Neural cell (in vitro differentiated cells): ENCODE results near the gene MSLN. TPM values are rescaled to one million over a fixed set of nuclear protein-coding genes. Genes with fewer than 3 reads are reported as not detected.

Experiments
- H2AFZ ChIP-seq: fragments of 200-600, 300-800 bp; sonication (generic), shearing (Covaris generic); 2 replicates; pipeline ENCODE4 v1.6.0; 2014; ENCODE audit warnings: low read depth, mild to moderate bottlenecking, antibody characterized with exemption, low read length, moderate library complexity
- H3F3A ChIP-seq: fragments of 200-600 bp; shearing (Covaris generic); 2 replicates; pipeline ENCODE4 v1.6.1; 2016; ENCODE audit warnings: mild to moderate bottlenecking, moderate library complexity, mixed read lengths, antibody characterized with exemption, low read length; ENCODE audit not compliant: insufficient read depth, poor library complexity, severe bottlenecking
- H3K27ac ChIP-seq: fragments of 200-600, 300-800 bp; sonication (generic), shearing (Covaris generic); 2 replicates; pipeline ENCODE4 v1.5.1; 2014; ENCODE audit warnings: mild to moderate bottlenecking, low read length, moderate library complexity
- H3K27me3 ChIP-seq: fragments of 300-800, 200-600 bp; sonication (generic), shearing (Covaris generic); 2 replicates; pipeline ENCODE4 v1.6.0; 2014; ENCODE audit warnings: mild to moderate bottlenecking, low read depth, low read length, moderate library complexity; ENCODE audit not compliant: insufficient read depth
- H3K36me3 ChIP-seq: fragments of 300-800, 200-600 bp; sonication (generic), shearing (Covaris generic); 2 replicates; pipeline ENCODE4 v1.5.1; 2014; ENCODE audit warnings: mild to moderate bottlenecking, antibody characterized with exemption, low read length, moderate library complexity; ENCODE audit not compliant: insufficient read depth
- H3K4me2 ChIP-seq: fragments of 300-800, 200-600 bp; sonication (generic), shearing (Covaris generic); 2 replicates; pipeline ENCODE4 v1.6.0; 2014; ENCODE audit warnings: mild to moderate bottlenecking, low read length
- H3K4me3 ChIP-seq: fragments of 300-800, 200-600 bp; sonication (generic), shearing (Covaris generic); 2 replicates; pipeline ENCODE4 v1.5.1; 2014; ENCODE audit warnings: mild to moderate bottlenecking, low read length, moderate library complexity
- H3K79me2 ChIP-seq: fragments of 200-600 bp; shearing (Covaris generic); replicated peaks from 2 replicates; pipeline ENCODE4 v1.6.0; 2014; ENCODE audit warnings: mild to moderate bottlenecking, low read length, moderate library complexity; ENCODE audit not compliant: insufficient read depth
- H3K9ac ChIP-seq: fragments of 300-800, 200-600 bp; sonication (generic), shearing (Covaris generic); 2 replicates; pipeline ENCODE4 v1.6.1; 2016; ENCODE audit warnings: mild to moderate bottlenecking, low read length, mixed read lengths
- H3K9me2 ChIP-seq: fragments of 200-600 bp; shearing (Covaris generic); 2 replicates; pipeline ENCODE4 v1.6.1; 2016; ENCODE audit warnings: mild to moderate bottlenecking, low read length, mixed read lengths; ENCODE audit not compliant: insufficient read depth
- H3K9me3 ChIP-seq: fragments of 200-600, 300-800 bp; sonication (generic), shearing (Covaris generic); 2 replicates; pipeline ENCODE4 v1.6.1; 2016; ENCODE audit warnings: mild to moderate bottlenecking, mixed run types, low read length, moderate library complexity, mixed read lengths
- H4K20me1 ChIP-seq: fragments of 200-600 bp; shearing (Covaris generic); 2 replicates; pipeline ENCODE4 v1.6.1; 2016; ENCODE audit warnings: mild to moderate bottlenecking, mixed run types; ENCODE audit not compliant: insufficient read depth
- CTCF ChIP-seq: fragments of 450-650 bp; IDR thresholded peaks from 2 replicates; pipeline ENCODE4 v1.5.1; 2014; ENCODE audit warnings: antibody characterized with exemption, mild to moderate bottlenecking, moderate library complexity; ENCODE audit not compliant: poor library complexity, severe bottlenecking
- EP300 ChIP-seq: fragments of 450-650 bp; conservative IDR thresholded peaks from 2 replicates; pipeline ENCODE4 v1.6.1; 2014; ENCODE audit warnings: antibody characterized with exemption, mild to moderate bottlenecking, moderate library complexity; ENCODE audit not compliant: poor library complexity, severe bottlenecking
- EZH2 ChIP-seq: fragments of 200-600, 300-800 bp; shearing (Covaris generic), sonication (generic); IDR thresholded peaks from 2 replicates; pipeline ENCODE4 v1.6.1; 2014; ENCODE audit warnings: antibody characterized with exemption, low read length, borderline replicate concordance, mild to moderate bottlenecking; ENCODE audit not compliant: insufficient read depth, poor library complexity, severe bottlenecking
- MXI1 ChIP-seq: fragments of 450-650 bp; conservative IDR thresholded peaks from 2 replicates; pipeline ENCODE4 v1.6.1; 2014; ENCODE audit warnings: antibody characterized with exemption, mild to moderate bottlenecking; ENCODE audit not compliant: poor library complexity, severe bottlenecking
- POLR2AphosphoS5 ChIP-seq: IDR thresholded peaks from 2 replicates; pipeline ENCODE4 v1.6.1; 2012
- RAD21 ChIP-seq: fragments of 450-650 bp; conservative IDR thresholded peaks from 2 replicates; pipeline ENCODE4 v1.6.1; 2014; ENCODE audit warnings: antibody characterized with exemption, mild to moderate bottlenecking, moderate library complexity
- SMC3 ChIP-seq: fragments of 450-650 bp; conservative IDR thresholded peaks from 2 replicates; pipeline ENCODE4 v1.6.1; 2014; ENCODE audit warnings: antibody characterized with exemption, mild to moderate bottlenecking, moderate library complexity; ENCODE audit not compliant: poor library complexity
- TAF1 ChIP-seq: IDR thresholded peaks from 2 replicates; pipeline ENCODE4 v1.6.1; 2012; ENCODE audit warnings: low read depth
- polyA plus RNA-seq: library from polyadenylated mRNA; depleted of rRNA; stranded (reverse); fragments of >200 nt; gene quantifications from 2 replicates; pipeline ENCODE4 v1.2.3, GENCODE V29; 2014
- TF ChIP-seq, protein P1 (sequence below): IDR thresholded peaks from 2 replicates; pipeline ENCODE4 v1.6.1; 2012; ENCODE audit warnings: borderline replicate concordance

The MSLN gene
- polyA plus RNA-seq, 1 donor from 2014 or later: 0.63 TPM

DNA sequence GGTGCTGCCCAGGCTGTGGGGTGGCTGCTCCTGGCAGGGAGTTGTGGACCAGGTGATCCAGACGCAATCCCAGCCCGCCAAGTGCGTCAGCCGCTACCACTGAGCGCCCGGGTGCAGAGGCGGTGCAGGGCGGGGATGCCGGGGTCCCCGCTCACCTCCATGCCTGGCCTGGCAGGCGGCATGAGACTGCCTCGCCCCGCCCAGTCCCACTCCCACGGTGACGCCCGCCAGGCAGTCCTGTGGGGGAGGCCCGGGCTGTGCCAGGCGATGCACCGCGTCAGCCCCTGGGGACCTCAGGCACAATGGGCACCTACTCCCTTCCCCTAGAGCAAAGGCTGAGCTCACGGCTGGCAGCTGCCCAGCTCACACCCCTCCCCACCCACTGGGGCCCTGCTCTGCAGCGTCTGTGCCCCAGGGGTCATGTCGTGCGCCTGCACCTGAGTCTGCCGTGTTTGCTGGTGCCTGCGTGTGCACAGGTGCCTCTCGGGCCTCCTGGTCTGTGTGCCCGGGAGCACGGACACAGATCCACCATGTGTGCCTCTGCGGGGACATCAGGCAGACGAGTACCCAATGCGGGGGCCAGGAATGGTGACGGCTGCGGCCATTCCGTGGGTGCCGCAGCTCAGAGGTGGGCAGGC, 22.4 kb downstream of the MSLN start:
- no peak overlapping the region for H2AFZ ChIP-seq
- no peaks in the 10 kb centered on the region for H4K20me1 ChIP-seq
- no peak overlapping the region for H3K4me2 ChIP-seq
- no peaks in the 10 kb centered on the region for H3K36me3 ChIP-seq
- no peak overlapping the region for H3K27ac ChIP-seq
- H3K9me2 ChIP-seq: no peaks in the 10 kb centered on the region
- no peak overlapping the region for H3K9ac ChIP-seq
- H3K27me3 ChIP-seq: no peaks in the 10 kb centered on the region
- no peaks in the 10 kb centered on the region for H3K9me3 ChIP-seq
- H3K4me3 ChIP-seq: no peak overlapping the region
- no peaks in the 10 kb centered on the region for H3F3A ChIP-seq
- TF ChIP-seq RAD21: no peak
- TF ChIP-seq TAF1: no peak
- TF ChIP-seq MXI1: no peak
- no peak for TF ChIP-seq SMC3
- no peak for TF ChIP-seq EZH2
- no peak for TF ChIP-seq EP300
- TF ChIP-seq, protein P1, sequence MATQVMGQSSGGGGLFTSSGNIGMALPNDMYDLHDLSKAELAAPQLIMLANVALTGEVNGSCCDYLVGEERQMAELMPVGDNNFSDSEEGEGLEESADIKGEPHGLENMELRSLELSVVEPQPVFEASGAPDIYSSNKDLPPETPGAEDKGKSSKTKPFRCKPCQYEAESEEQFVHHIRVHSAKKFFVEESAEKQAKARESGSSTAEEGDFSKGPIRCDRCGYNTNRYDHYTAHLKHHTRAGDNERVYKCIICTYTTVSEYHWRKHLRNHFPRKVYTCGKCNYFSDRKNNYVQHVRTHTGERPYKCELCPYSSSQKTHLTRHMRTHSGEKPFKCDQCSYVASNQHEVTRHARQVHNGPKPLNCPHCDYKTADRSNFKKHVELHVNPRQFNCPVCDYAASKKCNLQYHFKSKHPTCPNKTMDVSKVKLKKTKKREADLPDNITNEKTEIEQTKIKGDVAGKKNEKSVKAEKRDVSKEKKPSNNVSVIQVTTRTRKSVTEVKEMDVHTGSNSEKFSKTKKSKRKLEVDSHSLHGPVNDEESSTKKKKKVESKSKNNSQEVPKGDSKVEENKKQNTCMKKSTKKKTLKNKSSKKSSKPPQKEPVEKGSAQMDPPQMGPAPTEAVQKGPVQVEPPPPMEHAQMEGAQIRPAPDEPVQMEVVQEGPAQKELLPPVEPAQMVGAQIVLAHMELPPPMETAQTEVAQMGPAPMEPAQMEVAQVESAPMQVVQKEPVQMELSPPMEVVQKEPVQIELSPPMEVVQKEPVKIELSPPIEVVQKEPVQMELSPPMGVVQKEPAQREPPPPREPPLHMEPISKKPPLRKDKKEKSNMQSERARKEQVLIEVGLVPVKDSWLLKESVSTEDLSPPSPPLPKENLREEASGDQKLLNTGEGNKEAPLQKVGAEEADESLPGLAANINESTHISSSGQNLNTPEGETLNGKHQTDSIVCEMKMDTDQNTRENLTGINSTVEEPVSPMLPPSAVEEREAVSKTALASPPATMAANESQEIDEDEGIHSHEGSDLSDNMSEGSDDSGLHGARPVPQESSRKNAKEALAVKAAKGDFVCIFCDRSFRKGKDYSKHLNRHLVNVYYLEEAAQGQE: no peak
- TF ChIP-seq POLR2AphosphoS5: no peak
- TF ChIP-seq CTCF: no peak
- H3K79me2 ChIP-seq: peaks cover 4% of the 10 kb centered on the region

DNA sequence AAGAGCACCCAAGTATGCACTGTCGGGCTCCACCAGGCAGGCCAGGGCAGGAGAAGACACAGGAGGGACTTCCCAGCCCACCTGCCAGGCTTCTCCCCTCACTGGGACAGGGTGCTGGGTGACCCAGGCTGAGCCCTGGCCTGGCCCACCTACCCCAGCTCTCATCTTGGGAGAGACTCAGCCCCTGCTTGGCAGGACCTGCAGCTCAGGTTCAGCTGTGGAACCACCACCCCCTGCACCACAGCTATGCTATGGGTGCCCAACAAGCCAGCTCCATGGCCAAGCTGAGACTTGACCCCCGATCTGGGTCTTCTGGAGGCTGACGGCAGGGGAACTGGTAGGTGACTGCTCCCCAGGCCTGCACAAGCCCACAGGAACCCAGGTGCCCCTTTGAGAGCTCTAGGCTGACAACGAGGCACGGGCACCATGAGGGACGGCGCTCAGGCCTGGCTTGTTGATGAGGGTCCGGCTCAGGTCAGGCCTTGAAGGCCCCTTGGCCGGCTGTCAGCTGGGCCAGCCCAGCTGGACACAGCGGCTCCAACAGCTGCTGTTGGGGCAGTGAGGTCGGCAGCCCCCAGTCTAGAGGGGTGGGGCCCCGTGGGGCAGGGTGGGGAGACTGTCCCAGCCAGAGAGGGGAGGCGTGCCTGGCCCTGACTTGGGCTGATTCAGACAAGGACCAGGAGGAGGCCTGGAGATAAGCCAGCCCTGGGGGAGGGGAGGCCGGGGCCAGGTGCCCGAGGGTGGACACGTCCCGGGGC, 23.0 kb downstream of the MSLN start:
- Histone ChIP-seq H3F3A (no peaks in the 10 kb centered on the region), H3K27ac (no peak overlapping the region), H2AFZ (no peak overlapping the region), H3K9me3 (no peaks in the 10 kb centered on the region), H3K9ac (no peak overlapping the region), H3K4me2 (no peak overlapping the region), H4K20me1 (no peaks in the 10 kb centered on the region), H3K36me3 (no peaks in the 10 kb centered on the region), H3K9me2 (no peaks in the 10 kb centered on the region), H3K79me2 (peaks cover 4% of the 10 kb centered on the region), H3K27me3 (no peaks in the 10 kb centered on the region), H3K4me3 (no peak overlapping the region)
- TF ChIP-seq CTCF: no peak
- TF ChIP-seq RAD21: no peak
- no peak for TF ChIP-seq MXI1
- no peak for TF ChIP-seq EZH2
- no peak for TF ChIP-seq POLR2AphosphoS5
- no peak for TF ChIP-seq SMC3
- TF ChIP-seq TAF1: no peak
- TF ChIP-seq, protein P1: no peak
- no peak for TF ChIP-seq EP300
